CD4-positive, alpha-beta T cell treated with Interferon gamma for 1 hour (primary cell): ENCODE results near the gene MAEA.

Experiments
- DNase-seq: peaks from one replicate; pipeline ENCODE4 v3.0.0-alpha.2; 2020

The MAEA gene

DNA sequence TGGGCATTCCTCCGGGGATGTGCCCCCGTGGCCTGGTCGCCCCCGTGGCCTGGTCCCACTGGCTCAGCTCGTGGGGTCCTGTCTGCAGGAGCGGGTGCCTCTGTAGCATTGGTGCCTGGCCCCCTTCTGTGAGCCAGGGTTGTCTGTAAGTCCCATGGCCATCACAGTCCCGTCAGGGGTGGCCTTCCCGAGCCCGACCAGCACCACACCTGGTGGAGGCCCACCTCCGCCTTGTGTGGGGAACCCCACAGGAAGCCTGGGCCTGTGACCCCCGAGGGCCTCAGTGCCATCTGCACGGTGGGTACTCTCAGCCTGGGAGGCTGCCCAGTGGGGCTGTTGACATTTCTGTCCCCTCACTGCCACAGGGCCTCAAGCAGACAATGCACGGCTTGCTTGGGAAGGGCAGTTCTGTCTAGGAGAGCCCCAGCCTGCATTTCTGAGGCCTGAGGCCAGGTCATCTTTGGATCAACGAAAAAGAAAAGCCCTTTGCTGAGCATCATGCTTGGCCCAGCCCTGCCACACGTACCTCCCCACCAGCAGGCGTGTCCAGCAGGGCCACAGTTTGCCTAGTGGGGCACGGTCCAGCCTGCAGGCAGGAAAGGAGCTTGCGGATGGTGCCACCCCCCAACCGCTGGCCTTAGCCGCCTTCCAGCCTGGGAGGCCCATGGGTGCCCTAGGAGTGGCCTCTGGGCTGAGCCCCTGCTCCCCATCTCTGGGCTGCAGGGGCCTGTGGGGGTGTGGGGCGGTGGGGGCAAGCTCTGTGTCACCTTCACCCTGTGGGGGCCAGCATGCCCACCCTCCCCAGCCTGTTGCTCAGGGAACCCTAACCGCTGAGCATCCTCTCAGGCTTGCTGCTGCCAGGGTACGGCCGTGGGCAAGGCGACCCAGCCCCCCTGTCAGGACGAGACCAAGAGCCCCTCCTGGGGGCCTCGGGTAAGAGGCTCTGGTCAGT is 93.4 kb downstream of the MAEA start:
- DNase-seq, result no peak

GRCh38 chr4:1383728-1384591 is 94.3 kb downstream of the MAEA start:
- no peak for DNase-seq

- no peak for DNase-seq
Observed at GRCh38 chr4:1384675-1385372, 95.1 kb downstream of the MAEA start.

- DNase-seq, result no peak
Observed at GRCh38 chr4:1385373-1386340, 96.0 kb downstream of the MAEA start.
